ES-I3 (cell line): Measurements from ENCODE around the gene PSMC3IP.
A peak's percentile ranks its signal among the peaks of the same experiment; 100 is the strongest.
"Not testable (repeated sequence)": the region's sequence is repeated elsewhere in the genome, so short reads cannot be mapped to it uniquely, and the experiment has no call there.

Source experiments
- H3K36me3 ChIP-seq: 2 replicates; pipeline ENCODE4 v1.6.1; 2013; ENCODE audit warnings: mild to moderate bottlenecking, low read length, control low read depth, moderate library complexity; ENCODE audit not compliant: insufficient read depth
- H3K4me1 ChIP-seq: 2 replicates; pipeline ENCODE4 v1.6.1; 2013; ENCODE audit warnings: mild to moderate bottlenecking, control low read depth, low read length; ENCODE audit not compliant: insufficient read depth
- H3K9ac ChIP-seq: 2 replicates; pipeline ENCODE4 v1.6.1; 2013; ENCODE audit warnings: low read depth, mild to moderate bottlenecking, low read length, moderate library complexity
- H3K9me3 ChIP-seq: 2 replicates; pipeline ENCODE4 v1.6.1; 2013; ENCODE audit warnings: mild to moderate bottlenecking, low read length, moderate library complexity; ENCODE audit not compliant: control insufficient read depth, insufficient read depth

PSMC3IP gene

DNA sequence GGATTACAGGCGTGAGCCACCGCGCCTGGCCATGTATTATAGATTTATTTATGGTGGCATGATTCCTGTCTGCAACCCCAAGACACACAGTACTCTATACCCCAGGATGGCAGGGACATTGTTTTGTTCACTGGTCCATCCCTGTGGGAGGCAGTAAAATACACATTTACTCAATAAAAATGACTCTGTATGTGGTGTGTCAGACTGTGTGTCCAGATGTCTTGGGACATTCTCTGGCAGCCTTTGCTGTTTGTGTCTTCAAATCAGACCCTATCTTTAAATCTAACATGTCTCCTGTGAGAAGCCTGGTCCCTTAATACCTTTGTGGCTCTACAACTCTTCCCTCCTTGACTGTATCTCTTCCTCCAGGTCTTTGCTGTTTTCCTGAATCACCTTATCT lies 17.3 kb downstream of the PSMC3IP start:
- Histone ChIP-seq H3K36me3 (no peaks in the 10 kb centered on the region), H3K9ac (no peak overlapping the region), H3K9me3 (no peaks in the 10 kb centered on the region), H3K4me1 (peaks cover 7% of the 10 kb centered on the region; the same call in 1 of the 2 replicates)

DNA sequence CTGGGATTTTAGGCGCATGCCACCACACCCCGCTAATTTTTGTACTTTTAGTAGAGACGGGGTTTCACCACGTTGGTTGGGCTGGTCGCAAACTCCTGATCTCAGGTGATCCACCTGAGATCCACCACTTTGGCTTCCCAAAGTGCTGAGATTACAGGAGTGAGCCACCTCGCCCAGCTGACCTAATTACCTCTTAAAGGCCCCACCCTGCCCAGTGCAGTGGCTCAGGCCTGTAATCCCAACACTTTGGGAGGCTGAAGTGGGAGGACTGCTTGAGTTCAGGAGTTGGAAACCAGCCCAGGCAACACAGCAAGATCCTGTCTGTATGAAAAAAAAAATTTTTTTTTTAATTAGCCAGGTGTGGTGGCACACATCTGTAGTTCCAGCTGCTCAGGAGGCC lies 18.5 kb downstream of the PSMC3IP start:
- H3K9me3 ChIP-seq, result no peaks in the 10 kb centered on the region
- H3K9ac ChIP-seq, result no peak overlapping the region
- peaks cover 7% of the 10 kb centered on the region; the same call in 1 of the 2 replicates for H3K4me1 ChIP-seq
- H3K36me3 ChIP-seq, result no peaks in the 10 kb centered on the region

DNA sequence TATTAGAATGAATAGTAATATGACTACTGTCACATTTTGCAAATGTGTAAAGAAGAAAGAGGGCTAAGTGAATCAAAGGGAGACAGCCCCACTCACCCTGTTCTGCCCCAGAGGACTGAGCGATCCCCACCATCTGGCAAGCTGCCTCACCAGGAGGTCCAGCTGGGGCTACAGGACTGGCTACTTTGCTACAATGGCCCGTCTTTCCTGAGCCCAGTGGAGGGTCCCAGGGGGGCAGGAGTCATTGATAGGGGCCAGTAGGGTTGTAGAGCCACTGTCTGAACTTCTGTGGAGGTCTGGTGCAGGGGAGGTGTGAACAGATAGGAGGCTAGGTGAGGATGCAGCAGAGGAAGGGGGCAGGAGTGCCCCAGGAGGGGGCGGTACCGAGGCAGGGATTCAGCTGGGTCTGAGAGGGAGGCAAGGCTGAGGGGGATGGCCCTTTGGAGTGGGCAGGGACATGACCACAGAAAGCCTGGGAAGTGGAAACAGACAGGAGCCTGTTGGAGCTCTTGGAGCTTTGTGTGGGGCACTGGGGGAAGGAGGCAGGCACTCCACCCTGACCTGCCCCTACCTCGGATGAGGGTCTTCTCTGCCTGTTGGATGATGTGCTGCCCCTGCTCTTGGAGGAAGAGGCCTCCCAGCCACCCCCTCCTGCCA lies 21.4 kb downstream of the PSMC3IP start:
- H3K36me3 ChIP-seq, H3K4me1 ChIP-seq, H3K9me3 ChIP-seq, H3K9ac ChIP-seq: not testable (repeated sequence)

DNA sequence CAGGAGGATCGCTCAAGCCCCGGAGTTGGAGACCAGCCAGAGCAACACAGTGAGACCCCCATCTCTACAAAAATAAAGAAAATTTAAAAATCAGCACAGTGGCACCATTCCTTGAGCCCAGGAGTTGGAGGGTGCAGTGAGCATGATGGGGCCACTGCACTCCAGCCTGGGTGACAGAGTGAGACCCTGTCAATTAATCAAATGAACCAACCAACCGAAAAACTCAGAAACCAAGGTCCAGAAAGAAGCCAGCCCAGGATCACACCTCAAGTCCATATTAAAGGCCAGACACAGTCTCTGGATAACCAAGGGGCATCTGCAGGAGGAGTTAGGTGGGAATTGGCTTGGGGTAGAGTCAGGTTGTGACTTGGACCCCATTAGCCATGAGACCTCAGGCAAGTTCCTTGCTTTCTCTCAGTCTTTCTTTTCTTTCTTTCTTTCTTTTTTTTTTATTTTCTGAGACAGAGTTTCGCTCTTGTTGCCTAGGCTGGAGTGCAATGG lies 22.4 kb downstream of the PSMC3IP start:
- no peaks in the 10 kb centered on the region; the same call in 1 of the 2 replicates for H3K4me1 ChIP-seq
- H3K9ac ChIP-seq, result peak overlapping the region; percentile 87
- H3K36me3 ChIP-seq, result no peaks in the 10 kb centered on the region
- H3K9me3 ChIP-seq, result no peaks in the 10 kb centered on the region

DNA sequence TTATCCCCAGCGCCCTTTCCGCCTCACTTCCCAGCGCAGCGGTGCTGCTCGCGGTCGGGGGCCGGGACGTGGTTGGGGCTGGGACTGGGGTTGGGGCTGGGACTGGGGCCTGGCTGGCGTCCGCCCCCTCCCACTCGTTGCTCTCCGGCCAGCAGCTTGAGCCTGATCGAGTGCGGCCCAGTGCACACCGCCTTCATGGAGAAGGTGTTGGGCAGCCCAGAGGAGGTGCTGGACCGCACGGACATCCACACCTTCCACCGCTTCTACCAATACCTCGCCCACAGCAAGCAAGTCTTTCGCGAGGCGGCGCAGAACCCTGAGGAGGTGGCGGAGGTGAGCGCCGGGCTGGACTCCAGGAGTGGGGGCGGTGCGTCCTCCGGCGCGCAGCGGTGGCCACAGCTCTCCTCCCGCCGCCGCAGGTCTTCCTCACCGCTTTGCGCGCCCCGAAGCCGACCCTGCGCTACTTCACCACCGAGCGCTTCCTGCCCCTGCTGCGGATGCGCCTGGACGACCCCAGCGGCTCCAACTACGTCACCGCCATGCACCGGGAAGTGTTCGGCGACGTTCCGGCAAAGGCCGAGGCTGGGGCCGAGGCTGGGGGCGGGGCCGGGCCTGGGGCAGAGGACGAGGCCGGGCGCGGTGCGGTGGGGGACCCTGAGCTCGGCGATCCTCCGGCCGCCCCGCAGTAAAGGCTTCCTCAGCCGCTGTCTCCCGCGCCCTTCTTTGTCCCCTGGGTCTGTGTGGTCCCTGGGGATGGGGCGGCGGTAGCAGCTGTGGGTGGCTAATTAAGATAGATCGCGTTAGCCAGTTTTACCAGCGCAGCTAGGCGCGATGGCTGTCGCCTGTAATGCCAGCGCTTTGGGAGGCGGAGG lies 23.0 kb downstream of the PSMC3IP start:
- no peaks in the 10 kb centered on the region; the same call in 1 of the 2 replicates for H3K4me1 ChIP-seq
- H3K9me3 ChIP-seq, result no peaks in the 10 kb centered on the region
- no peaks in the 10 kb centered on the region for H3K36me3 ChIP-seq
- H3K9ac ChIP-seq, result peak overlapping the region; percentile 87

DNA sequence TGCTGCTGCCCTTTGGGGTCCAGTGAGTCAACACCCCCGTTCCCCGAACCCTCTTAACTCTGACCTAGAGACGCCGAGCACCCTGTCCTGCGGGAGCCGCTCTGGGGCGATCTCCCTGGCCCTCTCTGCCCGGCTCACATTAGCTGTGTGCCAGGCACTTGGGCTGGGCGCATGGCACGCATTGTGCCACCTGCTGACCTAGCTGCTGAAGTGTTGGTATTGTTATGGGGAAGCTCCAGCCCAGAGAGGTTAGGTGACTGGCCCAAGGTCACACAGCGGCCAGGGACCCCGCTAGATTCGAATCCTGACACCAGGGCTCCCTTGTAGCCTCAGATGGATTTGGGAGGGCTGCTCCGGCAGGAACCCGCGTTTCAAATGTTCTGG lies 23.7 kb downstream of the PSMC3IP start:
- Histone ChIP-seq H3K4me1 (peaks cover 4% of the 10 kb centered on the region; the same call in 1 of the 2 replicates), H3K9ac (peak overlapping the region; percentile 87), H3K9me3 (no peaks in the 10 kb centered on the region), H3K36me3 (no peaks in the 10 kb centered on the region)

DNA sequence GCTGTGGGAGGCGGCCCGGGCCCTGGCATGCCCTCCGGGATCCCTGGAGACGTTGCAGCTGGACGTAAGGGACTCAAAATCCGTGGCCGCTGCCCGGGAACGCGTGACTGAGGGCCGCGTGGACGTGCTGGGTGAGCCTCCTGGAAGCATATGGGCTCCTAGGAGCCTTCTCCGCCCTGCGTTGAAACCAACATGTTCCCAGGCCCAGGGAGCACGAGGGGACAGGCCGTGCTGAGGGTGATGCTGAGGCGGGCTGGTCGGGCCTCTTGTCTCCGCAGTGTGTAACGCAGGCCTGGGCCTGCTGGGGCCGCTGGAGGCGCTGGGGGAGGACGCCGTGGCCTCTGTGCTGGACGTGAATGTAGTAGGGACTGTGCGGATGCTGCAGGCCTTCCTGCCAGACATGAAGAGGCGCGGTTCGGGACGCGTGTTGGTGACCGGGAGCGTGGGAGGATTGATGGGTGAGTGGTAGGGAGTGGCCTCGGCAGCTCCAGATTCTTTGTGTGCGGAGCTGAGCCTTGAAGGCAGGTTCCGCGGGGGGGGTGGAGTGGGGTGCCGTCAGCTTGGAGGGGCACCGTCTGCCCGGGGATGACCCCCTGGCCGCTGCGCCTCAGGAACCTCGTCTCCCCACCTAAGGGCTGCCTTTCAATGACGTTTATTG lies 24.2 kb downstream of the PSMC3IP start:
- Histone ChIP-seq H3K9ac (peak overlapping the region; percentile 87; the same call in 1 of the 2 replicates), H3K36me3 (no peaks in the 10 kb centered on the region)

DNA sequence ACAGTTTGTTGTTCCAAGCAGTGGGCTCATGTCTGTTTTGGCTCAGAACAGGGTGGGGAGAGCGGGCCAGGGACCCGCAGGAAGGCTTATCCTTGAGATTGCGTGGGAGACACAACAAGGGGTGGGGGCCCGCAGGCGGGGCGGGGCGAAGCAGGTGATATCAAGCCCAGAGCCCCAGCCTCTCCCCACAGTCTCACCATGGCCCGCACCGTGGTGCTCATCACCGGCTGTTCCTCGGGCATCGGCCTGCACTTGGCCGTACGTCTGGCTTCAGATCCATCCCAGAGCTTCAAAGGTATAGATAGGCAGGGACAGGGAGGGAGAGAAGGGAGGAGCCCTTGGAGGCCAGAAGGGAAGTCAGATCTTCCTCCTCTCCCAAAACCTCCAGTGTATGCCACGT lies 24.8 kb downstream of the PSMC3IP start, which contains the start of gene HSD17B1:
HSD17B1 (plus strand) TSS at position 188 of the 400 bp plus-strand sequence; CDS start at position 199, 11 bp downstream.
- H3K36me3 ChIP-seq, H3K9me3 ChIP-seq, H3K4me1 ChIP-seq: not testable (repeated sequence)
- H3K9ac ChIP-seq, result peak within 1 kb of the TSS; percentile 87; the same call in 1 of the 2 replicates

More for the DNA sequence above, 24.2 kb downstream of the PSMC3IP start:
- no peaks in the 10 kb centered on the region for H3K9me3 ChIP-seq
- H3K4me1 ChIP-seq, result peaks cover 5% of the 10 kb centered on the region; the same call in 1 of the 2 replicates

DNA sequence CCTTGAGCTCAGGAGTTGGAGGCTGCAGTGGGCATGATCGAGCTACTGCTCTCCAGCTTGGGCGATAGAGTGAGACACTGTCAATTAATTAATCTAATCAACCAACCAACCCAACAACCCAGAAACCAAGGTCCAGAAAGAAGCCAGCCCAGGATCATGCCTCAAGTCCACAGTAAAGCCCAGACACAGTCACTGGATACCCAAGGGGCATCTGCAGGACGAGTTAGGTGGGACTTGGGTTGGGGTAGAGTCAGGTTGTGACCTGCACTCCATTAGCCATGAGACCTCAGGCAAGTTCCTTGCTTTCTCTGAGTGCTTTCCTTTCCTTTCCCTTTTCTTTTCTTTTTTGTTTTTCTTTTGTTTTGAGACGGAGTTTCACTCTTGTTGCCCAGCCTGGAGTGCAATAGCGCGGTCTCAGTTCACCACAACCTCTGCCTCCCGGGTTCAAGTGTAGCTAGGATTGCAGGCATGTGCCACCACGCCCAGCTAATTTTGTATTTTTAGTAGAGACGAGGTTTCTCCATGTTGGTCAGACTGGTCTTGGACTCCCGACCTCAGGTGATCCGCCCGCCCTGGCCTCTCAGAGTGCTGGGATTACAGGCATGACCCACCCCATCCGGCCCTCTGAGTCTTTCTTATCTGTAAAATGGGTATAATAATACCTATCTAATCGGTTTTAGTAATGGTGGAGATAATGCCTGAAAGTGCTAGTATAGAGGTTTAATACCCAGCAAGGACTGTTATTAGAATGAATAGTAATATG lies 28.4 kb downstream of the PSMC3IP start:
- Histone ChIP-seq H3K36me3 (no peaks in the 10 kb centered on the region), H3K9me3 (no peaks in the 10 kb centered on the region), H3K9ac (peak overlapping the region; percentile 48), H3K4me1 (peaks cover 5% of the 10 kb centered on the region; the same call in 1 of the 2 replicates)

DNA sequence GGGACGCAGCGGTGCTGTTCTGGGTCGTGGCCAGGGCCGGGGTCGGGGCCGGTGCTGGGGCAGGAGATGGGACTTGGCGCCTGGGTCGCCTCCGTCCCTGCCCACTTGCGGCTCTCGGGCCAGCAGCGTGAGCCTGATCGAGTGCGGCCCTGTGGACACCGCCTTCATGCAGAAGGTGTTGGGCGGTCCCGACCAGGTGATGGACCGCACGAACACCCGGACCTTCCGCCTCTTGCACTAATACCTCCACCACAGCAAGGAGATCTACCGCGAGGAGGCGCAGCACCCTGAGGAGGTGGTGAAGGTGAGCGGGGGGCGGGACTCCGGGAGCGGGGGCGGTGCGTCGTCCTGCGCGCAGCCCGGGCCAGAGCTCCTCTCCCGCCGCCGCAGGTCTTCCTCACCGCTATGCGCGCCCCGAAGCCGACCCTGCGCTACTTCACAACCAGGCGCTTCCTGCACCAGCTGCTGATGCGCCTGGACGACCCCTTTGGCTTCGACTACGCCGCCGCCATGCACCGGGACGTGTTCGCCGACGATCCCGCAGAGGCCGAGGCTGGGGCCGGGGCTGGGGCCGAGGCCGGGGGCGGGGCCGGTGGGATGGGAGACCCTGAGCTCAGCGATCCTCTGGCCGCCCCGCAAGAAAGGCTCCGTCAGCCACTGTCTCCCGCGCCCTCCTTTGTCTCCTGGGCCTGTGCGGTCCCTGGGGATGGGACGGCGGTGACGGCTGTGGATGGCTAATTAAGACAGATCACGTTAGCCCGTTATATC lies 29.3 kb downstream of the PSMC3IP start:
- Histone ChIP-seq H3K9me3 (no peaks in the 10 kb centered on the region), H3K4me1 (peaks cover 5% of the 10 kb centered on the region; the same call in 1 of the 2 replicates), H3K36me3 (no peaks in the 10 kb centered on the region), H3K9ac (peak overlapping the region; percentile 48)

DNA sequence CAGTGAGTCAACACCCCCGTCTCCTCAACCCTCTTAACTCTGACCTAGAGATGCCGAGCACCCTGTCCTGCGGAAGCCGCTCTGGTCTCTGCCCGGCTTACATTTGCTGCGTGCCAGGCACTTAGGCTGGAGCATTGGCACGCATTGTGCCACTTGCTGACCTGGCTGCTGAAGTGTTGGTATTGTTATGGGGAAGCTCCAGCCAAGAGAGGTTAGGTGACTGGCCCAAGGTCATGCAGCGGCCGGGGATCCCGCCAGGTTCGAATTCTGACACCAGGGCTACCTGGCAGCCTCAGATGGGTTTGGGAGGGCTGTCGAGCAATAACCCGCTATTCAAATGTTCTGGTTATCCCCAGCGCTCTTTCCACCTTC lies 29.8 kb downstream of the PSMC3IP start:
- no peaks in the 10 kb centered on the region for H3K36me3 ChIP-seq
- peak overlapping the region; percentile 48; the same call in 1 of the 2 replicates for H3K9ac ChIP-seq
- H3K4me1 ChIP-seq, result peaks cover 5% of the 10 kb centered on the region; the same call in 1 of the 2 replicates
- H3K9me3 ChIP-seq, result no peaks in the 10 kb centered on the region

DNA sequence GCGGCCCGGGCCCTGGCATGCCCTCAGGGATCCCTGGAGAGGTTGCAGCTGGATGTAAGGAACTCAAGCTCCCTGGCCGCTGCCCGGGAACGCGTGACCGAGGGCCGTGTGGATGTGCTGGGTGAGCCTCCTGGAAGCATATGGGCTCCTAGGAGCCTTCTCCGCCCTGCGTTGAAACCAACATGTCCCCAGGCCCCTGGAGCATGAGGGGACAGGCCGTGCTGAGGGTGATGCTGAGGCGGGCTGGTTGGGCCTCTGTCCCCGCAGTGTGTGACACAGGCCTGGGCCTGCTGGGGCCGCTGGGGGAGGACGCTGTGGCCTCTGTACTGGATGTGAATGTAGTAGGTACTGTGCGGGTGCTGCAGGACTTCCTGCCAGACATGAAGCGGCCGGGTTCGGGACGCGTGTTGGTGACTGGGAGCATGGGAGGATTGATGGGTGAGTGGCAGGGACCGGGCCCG lies 30.5 kb downstream of the PSMC3IP start:
- no peaks in the 10 kb centered on the region for H3K36me3 ChIP-seq
- H3K4me1 ChIP-seq, result peaks cover 5% of the 10 kb centered on the region; the same call in 1 of the 2 replicates
- no peak overlapping the region for H3K9ac ChIP-seq
- H3K9me3 ChIP-seq, result no peaks in the 10 kb centered on the region
